WTC11 (cell line): ENCODE measurements around the gene GRID2. TPM values are rescaled to one million over a fixed set of nuclear protein-coding genes. Genes with fewer than 3 reads are reported as not detected.

Experiments used
- ATAC-seq: fragments of 200-7000 bp; cut with Tn5 transposase; 2 replicates; pipeline ENCODE4 v1.10.0; 2021; ENCODE audit warnings: mild to moderate bottlenecking, moderate library complexity
- CTCF ChIA-PET: fragments of 300-600 bp; sonication (Branson Sonifier 250); formaldehyde crosslinking; loops from one replicate; lab custom pipeline; 2021; ENCODE audit warnings: antibody characterized with exemption; lab: Charles Lee
- POLR2A ChIA-PET: fragments of 350-600 bp; sonication (Branson Sonifier 250); formaldehyde crosslinking; loops from one replicate; lab custom pipeline; 2021; ENCODE audit warnings: antibody characterized with exemption; lab: Charles Lee
- DNase-seq: peaks from one replicate; pipeline ENCODE4 v3.0.0; 2021; ENCODE audit warnings: low spot score
- H3K27ac Mint-ChIP-seq: 2 replicates; pipeline ENCODE4 v1.8.0; 2021; ENCODE audit warnings: mixed read lengths
- H3K27me3 Mint-ChIP-seq: 2 replicates; pipeline ENCODE4 v1.8.0; 2021; ENCODE audit warnings: low read depth, mild to moderate bottlenecking, moderate library complexity, mixed read lengths
- H3K36me3 Mint-ChIP-seq: 2 replicates; pipeline ENCODE4 v1.8.0; 2021; ENCODE audit warnings: mixed read lengths
- H3K4me1 Mint-ChIP-seq: 2 replicates; pipeline ENCODE4 v1.8.0; 2022; ENCODE audit warnings: mixed read lengths
- H3K4me3 Mint-ChIP-seq: 2 replicates; pipeline ENCODE4 v1.8.0; 2021; ENCODE audit warnings: mild to moderate bottlenecking, moderate library complexity, mixed read lengths
- H3K9me3 Mint-ChIP-seq: 2 replicates; pipeline ENCODE4 v1.8.0; 2021; ENCODE audit warnings: mixed read lengths
- EMX1 ChIP-seq: fragments of 250-450 bp; sonication (Bioruptor Pico); IDR thresholded peaks from 2 replicates; pipeline ENCODE4 v1.8.0; 2021; ENCODE audit warnings: mild to moderate bottlenecking
- FOXJ3 ChIP-seq: sonication (generic); formaldehyde crosslinking; IDR thresholded peaks from 2 replicates; pipeline ENCODE4 v1.9.0; 2021; ENCODE audit warnings: missing genetic modification reagents, mild to moderate bottlenecking, borderline replicate concordance
- NFATC4 ChIP-seq: fragments of 250-450 bp; sonication (Bioruptor Pico); IDR thresholded peaks from 2 replicates; pipeline ENCODE4 v1.9.0; 2021; ENCODE audit warnings: mild to moderate bottlenecking
- NFE2L1 ChIP-seq: sonication (generic); formaldehyde crosslinking; IDR thresholded peaks from 2 replicates; pipeline ENCODE4 v1.8.1; 2023; ENCODE audit warnings: missing genetic modification reagents
- SMAD4 ChIP-seq: sonication (generic); formaldehyde crosslinking; IDR thresholded peaks from 2 replicates; pipeline ENCODE4 v1.8.0; 2022; ENCODE audit warnings: mild to moderate bottlenecking, missing genetic modification reagents
- ZNF138 ChIP-seq: sonication (generic); formaldehyde crosslinking; conservative IDR thresholded peaks from 2 replicates; pipeline ENCODE4 v1.8.1; 2022; ENCODE audit warnings: mild to moderate bottlenecking, moderate library complexity, missing genetic modification reagents
- ZNF416 ChIP-seq: fragments of 250-450 bp; sonication (Bioruptor Pico); IDR thresholded peaks from 2 replicates; pipeline ENCODE4 v1.9.0; 2021; ENCODE audit warnings: mild to moderate bottlenecking, inconsistent platforms
- ZNF671 ChIP-seq: fragments of 250-450 bp; sonication (Bioruptor Pico); IDR thresholded peaks from 2 replicates; pipeline ENCODE4 v1.8.0; 2021; ENCODE audit warnings: mild to moderate bottlenecking
- total RNA-seq: library from RNA; stranded (reverse); gene quantifications from 3 replicates; pipeline ENCODE4 v1.2.3, GENCODE V29; 2021
- TF ChIP-seq, protein P1 (sequence below): fragments of 250-450 bp; sonication (Bioruptor Pico); IDR thresholded peaks from 2 replicates; pipeline ENCODE4 v1.8.0; 2021; ENCODE audit warnings: mild to moderate bottlenecking
- TF ChIP-seq, protein P2 (sequence below): fragments of 250-450 bp; sonication (Bioruptor Pico); conservative IDR thresholded peaks from 2 replicates; pipeline ENCODE4 v1.9.0; 2021; ENCODE audit warnings: mild to moderate bottlenecking
- TF ChIP-seq, protein P3 (sequence below): fragments of 250-450 bp; sonication (Bioruptor Pico); IDR thresholded peaks from 2 replicates; pipeline ENCODE4 v1.9.0; 2021; ENCODE audit warnings: mild to moderate bottlenecking, borderline replicate concordance
- TF ChIP-seq, protein P4 (sequence below): sonication (generic); formaldehyde crosslinking; IDR thresholded peaks from 2 replicates; pipeline ENCODE4 v1.8.1; 2022; ENCODE audit warnings: mild to moderate bottlenecking, moderate library complexity, missing genetic modification reagents
- TF ChIP-seq, protein P5 (sequence below): sonication (generic); formaldehyde crosslinking; IDR thresholded peaks from 2 replicates; pipeline ENCODE4 v1.8.1; 2022; ENCODE audit warnings: mild to moderate bottlenecking, missing genetic modification reagents, moderate library complexity, borderline replicate concordance
- TF ChIP-seq, protein P6 (sequence below): fragments of 250-450 bp; sonication (Bioruptor Pico); IDR thresholded peaks from 2 replicates; pipeline ENCODE4 v1.9.0; 2021; ENCODE audit warnings: mild to moderate bottlenecking

Gene GRID2
- total RNA-seq, 1 experiment from 2014 or later = 26.8 TPM

DNA sequence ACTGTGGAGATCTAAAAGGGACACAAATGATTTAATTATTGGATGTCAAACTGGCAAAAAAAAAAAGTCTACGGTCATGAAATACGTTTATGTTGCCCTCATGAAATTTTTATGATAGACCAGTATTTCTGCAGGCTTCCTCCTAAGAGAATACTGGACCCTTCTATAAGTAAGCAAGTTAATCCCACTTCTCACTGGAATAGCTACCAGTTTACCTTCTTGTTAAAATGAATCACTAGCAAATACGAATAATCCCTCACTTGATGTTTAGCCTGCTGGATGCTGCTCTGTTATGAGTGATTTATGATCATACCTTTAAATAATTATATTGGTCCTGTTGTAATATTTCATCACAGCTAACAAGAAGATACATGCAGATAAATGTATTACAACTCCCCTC lies 39.6 kb upstream of the GRID2 start (continued):
- TF ChIP-seq EMX1 (CRISPR knock-in tag) (0 out of 2 replicates have a peak, but pooled peaks have one; percentile 12), ZNF416 (CRISPR knock-in tag) (peak; percentile 85; the same call in 1 of the 2 replicates), ZNF138 (CRISPR knock-in tag) (no peak), NFE2L1 (CRISPR knock-in tag) (no peak), ZNF671 (peak; percentile 70; the same call in 1 of the 2 replicates)
- TF ChIP-seq, protein P1, sequence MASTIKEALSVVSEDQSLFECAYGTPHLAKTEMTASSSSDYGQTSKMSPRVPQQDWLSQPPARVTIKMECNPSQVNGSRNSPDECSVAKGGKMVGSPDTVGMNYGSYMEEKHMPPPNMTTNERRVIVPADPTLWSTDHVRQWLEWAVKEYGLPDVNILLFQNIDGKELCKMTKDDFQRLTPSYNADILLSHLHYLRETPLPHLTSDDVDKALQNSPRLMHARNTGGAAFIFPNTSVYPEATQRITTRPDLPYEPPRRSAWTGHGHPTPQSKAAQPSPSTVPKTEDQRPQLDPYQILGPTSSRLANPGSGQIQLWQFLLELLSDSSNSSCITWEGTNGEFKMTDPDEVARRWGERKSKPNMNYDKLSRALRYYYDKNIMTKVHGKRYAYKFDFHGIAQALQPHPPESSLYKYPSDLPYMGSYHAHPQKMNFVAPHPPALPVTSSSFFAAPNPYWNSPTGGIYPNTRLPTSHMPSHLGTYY (CRISPR knock-in tag) = peak; percentile 80; the same call in 1 of the 2 replicates

DNA sequence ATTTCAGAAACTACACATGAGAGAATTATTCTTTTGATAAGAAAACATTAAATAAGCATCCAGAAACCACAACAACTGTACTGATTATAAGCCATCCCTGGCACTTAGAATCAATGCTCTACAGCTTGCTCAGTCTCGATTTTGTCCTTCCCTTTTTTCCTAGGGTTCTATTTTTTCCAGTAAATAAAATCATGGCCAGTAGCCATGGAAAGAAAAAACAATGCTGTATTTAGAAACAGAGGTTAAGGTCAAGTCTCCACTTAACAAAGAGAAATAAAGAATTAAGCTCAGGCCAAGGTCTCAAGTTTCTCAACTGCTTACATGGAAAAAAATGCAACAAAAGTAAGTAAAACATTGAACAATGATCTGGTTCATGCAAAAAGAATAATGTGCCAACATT lies 38.7 kb upstream of the GRID2 start:
- H3K4me3 Mint-ChIP-seq = no peak overlapping the region
- DNase-seq (no peak), ATAC-seq (no peak)
- H3K9me3 Mint-ChIP-seq = peaks cover 6% of the 10 kb centered on the region
- H3K27me3 Mint-ChIP-seq = no peaks in the 10 kb centered on the region
- H3K27ac Mint-ChIP-seq = peak overlapping the region; percentile 45; the same call in 1 of the 2 replicates
- H3K36me3 Mint-ChIP-seq = peaks cover 64% of the 10 kb centered on the region
- ChIA-PET CTCF (no interaction called here), POLR2A (no interaction called here)
- H3K4me1 Mint-ChIP-seq = peaks cover 41% of the 10 kb centered on the region
- TF ChIP-seq ZNF416 (CRISPR knock-in tag) = peak; percentile 3; the same call in 1 of the 2 replicates
- TF ChIP-seq, protein P2, sequence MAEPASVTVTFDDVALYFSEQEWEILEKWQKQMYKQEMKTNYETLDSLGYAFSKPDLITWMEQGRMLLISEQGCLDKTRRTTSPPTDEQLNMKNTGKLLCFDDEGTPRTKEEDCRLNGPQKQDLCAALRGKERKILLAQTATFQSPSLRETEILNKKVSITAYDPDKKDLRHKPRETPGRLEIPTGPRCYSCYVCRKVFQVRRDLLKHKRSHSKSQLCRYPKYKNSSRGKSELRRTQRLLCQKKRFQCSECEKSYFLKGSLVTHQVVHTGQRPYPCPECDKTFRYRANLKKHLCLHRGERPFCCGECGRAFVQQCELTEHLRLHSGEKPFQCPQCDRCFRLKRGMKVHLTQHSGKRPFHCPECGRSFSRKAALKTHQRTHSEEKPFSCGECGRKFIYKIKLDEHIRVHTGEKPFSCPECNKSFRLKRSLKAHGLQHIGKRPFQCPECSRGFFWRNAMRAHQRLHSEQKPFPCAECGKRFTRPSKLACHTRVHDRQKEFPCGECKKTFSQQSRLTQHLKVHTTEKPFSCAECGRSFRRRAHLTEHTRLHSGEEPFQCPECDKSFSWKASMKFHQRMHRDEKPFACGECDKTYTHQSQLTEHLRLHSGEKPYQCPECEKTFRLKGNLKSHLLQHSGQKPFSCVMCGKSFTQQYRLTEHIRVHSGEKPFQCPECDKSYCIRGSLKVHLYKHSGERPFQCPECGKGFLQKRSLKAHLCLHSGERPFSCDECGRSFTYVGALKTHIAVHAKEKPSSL (CRISPR knock-in tag) = peak; percentile 86
- TF ChIP-seq FOXJ3 (CRISPR knock-in tag) = no peak

DNA sequence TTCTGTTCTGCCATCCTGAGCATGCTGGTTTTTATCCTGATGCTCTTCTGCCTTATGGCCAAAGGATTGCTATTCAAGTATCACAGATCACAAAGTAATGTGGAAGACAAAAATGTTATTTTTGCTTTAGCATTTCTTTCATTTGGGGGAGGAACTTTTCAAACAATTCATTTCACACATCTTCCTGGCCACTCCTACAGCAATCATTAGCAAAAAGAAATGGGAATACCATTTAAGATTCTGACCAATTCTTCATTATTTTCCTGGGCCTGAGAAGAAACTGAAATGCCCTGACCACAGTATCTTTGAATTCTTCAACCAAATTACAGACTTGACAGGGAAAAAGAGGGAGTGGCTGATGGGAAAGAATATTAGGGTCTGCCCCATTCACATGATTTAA lies 38.0 kb upstream of the GRID2 start:
- TF ChIP-seq ZNF416 (CRISPR knock-in tag) (peak; percentile 73; the same call in 1 of the 2 replicates), SMAD4 (CRISPR knock-in tag) (no peak), ZNF671 (peak; percentile 84), NFATC4 (CRISPR knock-in tag) (peak; percentile 67)
- TF ChIP-seq, protein P3, sequence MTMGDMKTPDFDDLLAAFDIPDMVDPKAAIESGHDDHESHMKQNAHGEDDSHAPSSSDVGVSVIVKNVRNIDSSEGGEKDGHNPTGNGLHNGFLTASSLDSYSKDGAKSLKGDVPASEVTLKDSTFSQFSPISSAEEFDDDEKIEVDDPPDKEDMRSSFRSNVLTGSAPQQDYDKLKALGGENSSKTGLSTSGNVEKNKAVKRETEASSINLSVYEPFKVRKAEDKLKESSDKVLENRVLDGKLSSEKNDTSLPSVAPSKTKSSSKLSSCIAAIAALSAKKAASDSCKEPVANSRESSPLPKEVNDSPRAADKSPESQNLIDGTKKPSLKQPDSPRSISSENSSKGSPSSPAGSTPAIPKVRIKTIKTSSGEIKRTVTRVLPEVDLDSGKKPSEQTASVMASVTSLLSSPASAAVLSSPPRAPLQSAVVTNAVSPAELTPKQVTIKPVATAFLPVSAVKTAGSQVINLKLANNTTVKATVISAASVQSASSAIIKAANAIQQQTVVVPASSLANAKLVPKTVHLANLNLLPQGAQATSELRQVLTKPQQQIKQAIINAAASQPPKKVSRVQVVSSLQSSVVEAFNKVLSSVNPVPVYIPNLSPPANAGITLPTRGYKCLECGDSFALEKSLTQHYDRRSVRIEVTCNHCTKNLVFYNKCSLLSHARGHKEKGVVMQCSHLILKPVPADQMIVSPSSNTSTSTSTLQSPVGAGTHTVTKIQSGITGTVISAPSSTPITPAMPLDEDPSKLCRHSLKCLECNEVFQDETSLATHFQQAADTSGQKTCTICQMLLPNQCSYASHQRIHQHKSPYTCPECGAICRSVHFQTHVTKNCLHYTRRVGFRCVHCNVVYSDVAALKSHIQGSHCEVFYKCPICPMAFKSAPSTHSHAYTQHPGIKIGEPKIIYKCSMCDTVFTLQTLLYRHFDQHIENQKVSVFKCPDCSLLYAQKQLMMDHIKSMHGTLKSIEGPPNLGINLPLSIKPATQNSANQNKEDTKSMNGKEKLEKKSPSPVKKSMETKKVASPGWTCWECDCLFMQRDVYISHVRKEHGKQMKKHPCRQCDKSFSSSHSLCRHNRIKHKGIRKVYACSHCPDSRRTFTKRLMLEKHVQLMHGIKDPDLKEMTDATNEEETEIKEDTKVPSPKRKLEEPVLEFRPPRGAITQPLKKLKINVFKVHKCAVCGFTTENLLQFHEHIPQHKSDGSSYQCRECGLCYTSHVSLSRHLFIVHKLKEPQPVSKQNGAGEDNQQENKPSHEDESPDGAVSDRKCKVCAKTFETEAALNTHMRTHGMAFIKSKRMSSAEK = 0 out of 2 replicates have a peak, but pooled peaks have one; percentile 17
- TF ChIP-seq, protein P4, sequence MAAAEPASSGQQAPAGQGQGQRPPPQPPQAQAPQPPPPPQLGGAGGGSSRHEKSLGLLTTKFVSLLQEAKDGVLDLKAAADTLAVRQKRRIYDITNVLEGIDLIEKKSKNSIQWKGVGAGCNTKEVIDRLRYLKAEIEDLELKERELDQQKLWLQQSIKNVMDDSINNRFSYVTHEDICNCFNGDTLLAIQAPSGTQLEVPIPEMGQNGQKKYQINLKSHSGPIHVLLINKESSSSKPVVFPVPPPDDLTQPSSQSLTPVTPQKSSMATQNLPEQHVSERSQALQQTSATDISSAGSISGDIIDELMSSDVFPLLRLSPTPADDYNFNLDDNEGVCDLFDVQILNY = no peak
- TF ChIP-seq, protein P5, sequence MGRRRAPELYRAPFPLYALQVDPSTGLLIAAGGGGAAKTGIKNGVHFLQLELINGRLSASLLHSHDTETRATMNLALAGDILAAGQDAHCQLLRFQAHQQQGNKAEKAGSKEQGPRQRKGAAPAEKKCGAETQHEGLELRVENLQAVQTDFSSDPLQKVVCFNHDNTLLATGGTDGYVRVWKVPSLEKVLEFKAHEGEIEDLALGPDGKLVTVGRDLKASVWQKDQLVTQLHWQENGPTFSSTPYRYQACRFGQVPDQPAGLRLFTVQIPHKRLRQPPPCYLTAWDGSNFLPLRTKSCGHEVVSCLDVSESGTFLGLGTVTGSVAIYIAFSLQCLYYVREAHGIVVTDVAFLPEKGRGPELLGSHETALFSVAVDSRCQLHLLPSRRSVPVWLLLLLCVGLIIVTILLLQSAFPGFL (CRISPR knock-in tag) = no peak
- TF ChIP-seq, protein P2 (CRISPR knock-in tag) = peak; percentile 37; the same call in 1 of the 2 replicates
- TF ChIP-seq, protein P1 (CRISPR knock-in tag) = peak; percentile 65; the same call in 1 of the 2 replicates
- TF ChIP-seq, protein P6, sequence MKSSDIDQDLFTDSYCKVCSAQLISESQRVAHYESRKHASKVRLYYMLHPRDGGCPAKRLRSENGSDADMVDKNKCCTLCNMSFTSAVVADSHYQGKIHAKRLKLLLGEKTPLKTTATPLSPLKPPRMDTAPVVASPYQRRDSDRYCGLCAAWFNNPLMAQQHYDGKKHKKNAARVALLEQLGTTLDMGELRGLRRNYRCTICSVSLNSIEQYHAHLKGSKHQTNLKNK = no peak
- Mint-ChIP-seq H3K4me1 (peaks cover 48% of the 10 kb centered on the region), H3K4me3 (peak overlapping the region; percentile 50), H3K27ac (peak overlapping the region; percentile 78), H3K27me3 (no peaks in the 10 kb centered on the region), H3K9me3 (peaks cover 5% of the 10 kb centered on the region; the same call in 1 of the 2 replicates), H3K36me3 (peaks cover 58% of the 10 kb centered on the region)
- ATAC-seq (no peak), DNase-seq (no peak)
- ChIA-PET POLR2A (no interaction called here), CTCF (no interaction called here)
